Measurements from ENCODE around the gene PRPH2.
"Not testable (repeated sequence)": the region's sequence is repeated elsewhere in the genome, so short reads cannot be mapped to it uniquely, and the experiment has no call there.

Gene PRPH2

GRCh38 chr6:42742116-42742894 lies 19.9 kb upstream of the PRPH2 start:
- peak; percentile 90 for DNase-seq (ENCODE audit: low read depth)

GRCh38 chr6:42740725-42741124 lies 18.3 kb upstream of the PRPH2 start:
- DNase-seq (ENCODE audit: low read depth) = no peak

GRCh38 chr6:42735976-42736375 lies 13.6 kb upstream of the PRPH2 start:
- DNase-seq (ENCODE audit: low read depth) = no peak

- DNase-seq (ENCODE audit: low read depth) = peak; percentile 89
Observed at GRCh38 chr6:42733867-42734481, 11.6 kb upstream of the PRPH2 start.

GRCh38 chr6:42729731-42730130 lies 7.3 kb upstream of the PRPH2 start:
- DNase-seq (ENCODE audit: low read depth) = peak; percentile 65

- no peak for DNase-seq (ENCODE audit: low read depth)
Observed at GRCh38 chr6:42727627-42728026, 5.2 kb upstream of the PRPH2 start.

GRCh38 chr6:42727087-42727611 lies 4.8 kb upstream of the PRPH2 start:
- no peak for DNase-seq (ENCODE audit: low read depth)

- DNase-seq (ENCODE audit: low read depth) = peak; percentile 91
Observed at GRCh38 chr6:42726485-42727086, 4.2 kb upstream of the PRPH2 start.

- DNase-seq (ENCODE audit: low read depth) = no peak
Observed at GRCh38 chr6:42726026-42726425, 3.6 kb upstream of the PRPH2 start.

- no peak for DNase-seq (ENCODE audit: low read depth)
Observed at GRCh38 chr6:42724825-42725224, 2.4 kb upstream of the PRPH2 start.

- peak; percentile 52 for DNase-seq (ENCODE audit: low read depth)
Observed at GRCh38 chr6:42720739-42721138, 1.7 kb downstream of the PRPH2 start.

- no peak for DNase-seq (ENCODE audit: low read depth)
Observed at GRCh38 chr6:42715871-42716270, 6.5 kb downstream of the PRPH2 start.

- DNase-seq (ENCODE audit: low read depth) = peak; percentile 79
Observed at GRCh38 chr6:42714098-42714761, 8.2 kb downstream of the PRPH2 start.

- no peak for DNase-seq (ENCODE audit: low read depth)
Observed at GRCh38 chr6:42711930-42712329, 10.5 kb downstream of the PRPH2 start.

- peak; percentile 90 for DNase-seq (ENCODE audit: low read depth)
Observed at GRCh38 chr6:42710316-42710715, 12.1 kb downstream of the PRPH2 start.

GRCh38 chr6:42709871-42710270 lies 12.5 kb downstream of the PRPH2 start:
- DNase-seq (ENCODE audit: low read depth) = no peak

- no peak for DNase-seq (ENCODE audit: low read depth)
Observed at GRCh38 chr6:42708096-42708495, 14.3 kb downstream of the PRPH2 start.

- no peak for DNase-seq (ENCODE audit: low read depth)
Observed at GRCh38 chr6:42707595-42707994, 14.8 kb downstream of the PRPH2 start.

- no peak for DNase-seq (ENCODE audit: low read depth)
Observed at GRCh38 chr6:42704937-42705374, 17.4 kb downstream of the PRPH2 start.

- no peak for DNase-seq (ENCODE audit: low read depth)
Observed at GRCh38 chr6:42704251-42704936, 18.0 kb downstream of the PRPH2 start.

GRCh38 chr6:42702786-42703185 lies 19.6 kb downstream of the PRPH2 start:
- DNase-seq (ENCODE audit: low read depth) = not testable (repeated sequence)

- DNase-seq (ENCODE audit: low read depth) = peak; percentile 89
Observed at GRCh38 chr6:42702200-42702599, 20.2 kb downstream of the PRPH2 start.

Data from amniotic epithelial cell (primary cell).